Measurements from ENCODE around the gene EXOC4.

Gene EXOC4

DNA sequence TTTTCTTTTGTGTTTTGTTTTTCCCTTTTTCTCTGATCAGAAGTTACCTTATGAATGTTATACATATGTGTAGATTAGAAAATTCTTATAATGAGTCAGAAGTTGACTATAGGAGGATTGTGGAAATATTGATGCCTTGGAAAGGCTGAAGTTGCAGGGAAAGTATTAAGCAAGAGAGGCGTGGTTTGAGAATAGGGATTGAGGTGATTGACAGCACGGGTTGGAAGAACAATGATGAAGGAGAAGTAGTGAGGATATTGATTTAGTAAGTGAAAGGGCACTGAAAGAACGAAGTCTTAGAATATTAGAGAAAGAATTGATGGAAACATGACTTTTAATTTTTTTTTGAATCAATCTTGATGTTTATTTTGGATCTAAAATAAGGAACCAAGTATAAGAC lies 176.0 kb downstream of the EXOC4 start:
- no peak for DNase-seq (ENCODE audit: low read depth)

DNA sequence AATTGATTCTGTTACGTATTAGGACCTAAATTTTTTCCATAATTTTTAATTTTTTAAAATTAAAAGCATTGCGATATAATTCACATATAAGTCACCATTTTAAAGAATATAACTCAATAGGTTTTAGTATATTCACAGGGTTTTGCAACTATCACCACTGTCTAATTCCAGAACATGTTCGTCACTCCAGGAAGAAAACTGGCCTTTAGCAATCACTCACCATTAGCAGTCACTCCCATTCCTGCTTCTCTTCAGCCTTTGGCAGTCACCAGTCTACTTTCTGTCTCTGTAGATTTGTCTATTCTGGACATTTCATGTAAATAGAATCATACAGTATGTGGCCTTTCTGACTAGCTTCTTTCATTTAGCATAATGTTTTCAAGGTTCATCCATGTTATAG lies 176.5 kb downstream of the EXOC4 start:
- DNase-seq (ENCODE audit: low read depth): no peak

DNA sequence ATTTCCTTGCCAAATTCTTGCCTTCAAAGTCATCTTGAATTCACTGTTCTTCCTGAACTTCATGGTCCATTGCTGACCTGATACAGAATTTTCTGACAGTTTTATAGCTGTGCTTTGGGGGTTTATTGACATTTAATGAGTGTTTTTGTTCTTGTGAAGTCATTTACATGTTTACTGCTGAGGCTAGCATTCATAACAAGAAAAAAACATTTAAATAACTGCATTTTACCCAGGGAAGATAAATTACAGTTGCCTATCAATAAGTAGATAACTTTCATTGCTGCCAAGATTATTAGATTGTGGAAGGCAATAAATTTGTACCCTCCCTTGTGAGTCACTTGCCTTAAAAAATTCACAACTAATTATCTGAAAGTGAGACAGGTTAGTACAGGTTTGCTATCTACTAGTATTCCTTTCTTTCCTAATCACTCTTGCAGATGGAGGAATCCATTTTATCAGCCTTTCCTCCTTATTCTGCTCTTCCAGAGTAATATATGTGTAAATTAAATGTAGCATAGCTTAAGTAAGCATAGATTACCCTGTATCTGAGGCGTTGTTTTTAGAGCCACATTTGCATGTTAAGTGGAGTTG lies 178.4 kb downstream of the EXOC4 start:
- no peak for DNase-seq (ENCODE audit: low read depth)

DNA sequence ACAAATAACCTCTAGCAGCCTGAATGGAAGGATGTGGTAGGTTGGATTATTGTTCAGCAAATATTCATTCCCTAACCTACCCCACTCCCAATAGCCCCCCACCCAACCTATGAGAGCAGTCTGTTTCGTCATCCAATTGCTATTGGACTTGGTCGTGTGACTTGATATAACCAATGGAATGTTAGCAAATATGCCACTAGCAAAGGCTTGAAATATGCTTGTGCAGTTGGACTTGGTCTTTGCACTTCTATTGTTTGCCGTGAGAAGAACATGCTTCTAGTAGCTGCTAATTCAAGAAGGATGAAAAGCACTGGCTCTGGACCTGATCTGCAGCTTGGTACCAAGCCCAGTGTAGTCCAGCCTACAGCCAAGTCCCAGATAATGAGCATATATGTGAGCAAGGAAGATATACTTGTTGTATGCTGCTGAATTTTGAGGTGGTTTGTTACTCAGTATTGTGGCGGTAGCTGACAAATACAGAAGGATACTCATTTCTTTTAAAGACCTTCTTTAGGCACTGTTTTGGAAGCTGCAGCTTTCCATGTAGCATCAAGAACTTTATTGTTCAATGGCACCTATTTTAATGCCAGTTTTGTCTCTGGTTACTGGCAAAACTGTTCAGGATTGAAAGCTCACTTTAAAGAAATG lies 180.4 kb downstream of the EXOC4 start:
- DNase-seq (ENCODE audit: low read depth): no peak

DNA sequence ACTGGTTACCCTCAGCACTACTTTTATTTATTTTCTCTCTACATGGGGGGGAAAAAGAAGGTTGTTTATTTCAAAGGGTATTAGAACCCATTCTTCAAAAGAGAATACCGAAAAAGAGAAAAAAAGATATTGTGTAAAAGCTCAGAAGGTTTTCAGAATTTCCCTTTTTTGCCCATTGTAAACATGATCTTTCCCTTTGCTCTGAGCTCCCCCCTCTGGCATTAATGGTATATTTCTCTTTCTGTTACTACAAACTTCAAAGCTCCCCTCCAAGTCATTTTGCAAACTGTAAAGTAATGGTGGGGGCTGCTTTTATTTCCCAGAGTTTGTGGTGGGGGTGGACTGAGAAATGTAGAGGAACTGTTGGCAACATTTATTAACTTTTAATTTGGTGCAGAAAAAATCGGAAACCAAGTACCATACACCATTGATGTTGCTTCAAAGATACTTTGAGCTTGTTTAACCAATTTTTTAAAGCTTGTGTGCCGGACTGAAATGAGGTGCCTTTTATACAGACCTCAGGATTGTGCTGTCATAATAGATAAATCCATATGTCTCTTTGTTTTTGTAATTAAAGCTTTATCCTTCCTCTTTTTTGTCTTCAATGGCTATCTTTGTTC lies 181.5 kb downstream of the EXOC4 start:
- peak; percentile 39 for DNase-seq (ENCODE audit: low read depth)

DNA sequence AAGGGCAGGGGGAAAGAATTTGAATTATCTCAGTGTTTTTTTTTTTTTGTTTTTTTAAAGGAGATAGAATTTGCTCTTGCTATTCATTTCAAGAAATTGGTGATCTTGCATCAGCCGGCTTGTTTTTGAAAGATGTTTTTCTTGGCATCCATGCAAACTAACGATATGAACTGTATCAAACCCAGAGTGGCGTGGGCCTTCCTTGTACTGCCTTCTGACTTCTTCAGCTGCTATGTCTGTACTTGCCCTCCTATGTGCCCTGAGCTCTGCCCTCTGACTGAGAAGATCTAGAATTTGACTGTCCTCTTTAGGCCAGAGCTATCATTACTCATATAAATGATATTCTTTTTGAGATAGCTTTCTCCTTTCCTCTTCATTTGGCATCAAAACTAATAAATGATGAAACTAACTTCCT lies 183.1 kb downstream of the EXOC4 start:
- DNase-seq (ENCODE audit: low read depth): peak; percentile 97

DNA sequence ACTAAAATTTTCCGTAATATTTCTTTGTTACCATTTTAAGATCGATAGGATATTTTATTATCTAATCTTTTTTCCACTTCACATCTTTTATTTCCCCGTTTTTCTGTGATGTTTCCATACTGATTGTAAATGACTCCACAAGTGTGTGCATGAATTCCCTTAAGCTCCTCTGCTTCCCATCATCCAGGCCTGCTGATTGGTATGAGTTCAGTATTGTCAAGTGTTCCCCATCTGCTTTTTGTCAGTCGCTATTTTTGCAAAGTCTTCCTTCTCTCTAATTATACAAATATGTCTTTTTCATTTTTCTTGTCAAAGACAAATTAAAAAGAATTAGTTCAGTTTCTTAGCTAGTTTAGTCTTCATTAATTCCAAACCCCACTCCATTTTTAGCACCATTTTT lies 184.7 kb downstream of the EXOC4 start:
- DNase-seq (ENCODE audit: low read depth): no peak

DNA sequence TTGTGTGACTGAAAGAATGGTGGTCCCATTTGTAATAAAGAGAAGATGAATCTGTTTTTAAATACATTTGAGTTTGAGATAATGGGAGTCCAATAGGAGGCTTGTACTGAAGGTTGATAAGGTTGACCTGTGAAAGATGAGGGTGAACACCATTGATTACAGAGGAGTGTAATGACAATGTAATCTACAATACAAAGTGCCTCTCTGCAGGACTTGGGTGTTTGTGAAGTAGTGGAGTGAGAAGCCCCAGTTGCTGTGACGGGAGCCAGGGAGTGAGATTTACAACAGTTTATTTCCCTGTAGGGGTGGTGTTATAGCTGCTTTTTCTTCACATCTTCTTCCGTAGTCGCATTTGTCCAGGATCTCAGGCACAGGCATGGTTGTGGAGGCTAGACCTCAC lies 189.9 kb downstream of the EXOC4 start:
- no peak for DNase-seq (ENCODE audit: low read depth)

DNA sequence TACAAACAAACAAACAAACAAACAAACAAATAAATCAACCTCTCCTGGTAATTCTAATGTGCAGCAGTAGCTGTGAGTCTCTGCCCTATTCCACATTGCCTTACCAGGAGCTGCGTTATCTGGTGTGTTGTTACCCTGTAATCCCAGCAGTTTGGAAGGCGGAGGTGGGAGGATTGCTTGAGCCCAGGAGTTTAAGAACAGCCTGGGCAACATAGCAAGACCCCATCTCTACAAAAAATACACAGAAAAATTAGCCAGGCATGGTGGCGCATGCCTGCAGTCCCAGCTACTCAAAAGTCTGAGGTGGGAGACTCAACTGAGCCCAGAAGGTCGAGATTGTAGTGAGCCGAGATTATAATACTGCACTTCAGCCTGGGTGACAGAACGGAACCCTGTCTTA lies 192.7 kb downstream of the EXOC4 start:
- no peak for DNase-seq (ENCODE audit: low read depth)

DNA sequence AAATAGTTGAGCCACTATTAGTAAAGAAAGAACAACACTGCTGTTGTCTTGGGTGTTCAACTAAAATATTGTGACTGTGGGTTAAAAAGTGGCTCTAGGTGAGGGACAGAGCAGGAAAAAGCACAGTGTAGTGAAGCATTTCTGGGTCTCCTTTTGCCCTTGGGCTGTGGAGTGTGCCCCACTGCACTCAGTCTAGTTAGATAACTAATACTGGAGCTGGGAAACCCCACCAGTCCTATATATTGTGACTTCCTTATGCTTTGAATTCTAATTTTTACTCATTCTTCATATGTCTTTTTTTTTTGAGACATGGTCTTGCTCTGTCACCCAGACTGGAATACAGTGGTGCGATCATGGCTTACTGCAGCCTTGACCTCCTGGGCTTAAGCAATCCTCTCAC lies 195.1 kb downstream of the EXOC4 start:
- no peak for DNase-seq (ENCODE audit: low read depth)

DNA sequence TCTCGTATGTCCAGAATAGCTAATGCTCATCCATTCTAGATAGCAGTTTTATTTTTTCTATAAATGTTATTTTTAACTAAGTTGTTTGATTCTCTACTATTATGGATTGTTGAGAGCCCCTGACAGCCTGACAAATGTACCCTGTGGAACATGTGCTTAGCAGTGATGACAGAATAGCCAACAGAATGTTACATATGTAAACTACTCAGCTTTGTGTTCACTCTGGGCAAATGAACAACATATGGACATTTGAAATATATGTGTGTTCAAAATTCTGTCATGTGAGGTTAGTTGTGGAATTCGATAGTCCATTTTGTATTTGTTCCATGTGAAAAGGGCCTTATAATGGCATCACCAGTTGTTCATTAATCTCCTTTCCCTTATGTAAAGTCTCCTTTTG lies 199.7 kb downstream of the EXOC4 start:
- DNase-seq (ENCODE audit: low read depth): peak; percentile 18

DNA sequence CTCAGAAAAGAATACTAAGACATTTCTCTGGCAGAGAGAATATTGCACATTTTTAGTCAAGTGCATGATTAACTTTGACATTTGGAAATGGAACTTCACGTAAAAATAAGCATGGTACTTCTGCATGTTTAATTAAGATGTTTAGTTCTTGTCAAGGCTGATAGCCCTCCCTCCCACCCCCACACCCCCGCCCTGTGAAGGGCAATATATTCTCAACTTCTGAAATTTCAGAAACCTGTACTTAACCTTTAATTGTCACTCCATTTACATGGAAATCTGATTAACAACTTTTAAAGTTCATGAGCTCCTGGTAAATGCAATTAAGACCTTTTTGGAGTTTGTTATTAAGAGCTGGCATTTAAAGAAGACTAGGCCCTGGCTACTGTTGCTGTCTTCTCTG lies 205.8 kb downstream of the EXOC4 start:
- no peak for DNase-seq (ENCODE audit: low read depth)

DNA sequence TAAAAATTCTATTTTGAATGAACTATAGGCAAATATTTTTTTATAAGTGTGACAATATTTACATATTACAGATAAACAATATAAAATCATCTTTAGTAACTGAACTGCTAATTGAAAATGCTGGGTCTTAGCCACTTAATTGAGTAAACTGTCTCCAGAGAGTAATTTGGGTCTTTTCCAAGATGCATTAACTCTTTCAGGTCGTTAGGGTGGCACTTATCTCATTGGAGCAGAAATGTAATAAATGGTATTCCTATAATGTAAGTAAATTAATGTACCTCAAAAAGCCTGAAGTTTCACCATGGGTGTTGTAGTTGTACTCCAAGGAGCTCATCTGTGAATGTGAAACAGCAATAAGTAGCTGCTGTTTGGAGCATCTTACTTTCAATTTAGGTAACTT lies 208.5 kb downstream of the EXOC4 start:
- no peak for DNase-seq (ENCODE audit: low read depth)

DNA sequence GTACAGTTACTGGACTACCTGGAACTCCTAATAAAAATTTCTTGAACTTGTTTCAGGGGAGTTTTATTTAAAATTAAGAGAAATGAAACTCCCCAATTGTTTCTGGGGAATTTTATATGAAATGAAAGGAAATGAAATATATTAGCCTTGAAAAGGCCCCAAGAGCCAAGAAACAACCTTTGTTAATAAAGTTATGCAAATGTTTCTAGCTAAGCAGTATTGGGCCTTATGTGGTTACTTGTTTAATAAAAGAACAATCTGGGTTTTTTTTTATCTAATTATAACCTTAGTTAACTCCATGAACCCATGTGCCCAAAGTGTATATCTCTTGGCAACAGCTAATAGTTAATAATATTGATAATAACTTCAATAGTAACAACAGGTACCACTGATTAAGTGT lies 222.8 kb downstream of the EXOC4 start:
- no peak for DNase-seq (ENCODE audit: low read depth)

DNA sequence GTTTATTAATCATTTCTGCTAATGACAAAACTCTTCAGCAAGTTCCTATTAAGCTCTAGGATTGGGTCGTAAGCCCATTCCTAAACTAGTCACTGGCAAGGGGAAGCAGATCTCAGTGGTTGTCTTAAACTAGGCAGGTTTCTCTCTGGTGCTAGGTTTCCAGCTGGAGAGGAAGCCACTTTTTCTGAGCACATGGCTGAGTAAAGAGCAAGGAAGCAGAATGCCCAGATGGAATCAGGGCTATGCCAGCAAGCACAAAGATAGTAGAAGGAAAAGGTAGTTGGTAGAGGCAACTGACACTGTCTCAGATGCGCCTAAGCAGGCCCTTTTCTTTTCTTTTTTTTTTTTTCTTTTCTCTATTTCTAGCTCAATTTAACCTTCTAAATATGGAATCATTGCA lies 224.9 kb downstream of the EXOC4 start:
- DNase-seq (ENCODE audit: low read depth): no peak

DNA sequence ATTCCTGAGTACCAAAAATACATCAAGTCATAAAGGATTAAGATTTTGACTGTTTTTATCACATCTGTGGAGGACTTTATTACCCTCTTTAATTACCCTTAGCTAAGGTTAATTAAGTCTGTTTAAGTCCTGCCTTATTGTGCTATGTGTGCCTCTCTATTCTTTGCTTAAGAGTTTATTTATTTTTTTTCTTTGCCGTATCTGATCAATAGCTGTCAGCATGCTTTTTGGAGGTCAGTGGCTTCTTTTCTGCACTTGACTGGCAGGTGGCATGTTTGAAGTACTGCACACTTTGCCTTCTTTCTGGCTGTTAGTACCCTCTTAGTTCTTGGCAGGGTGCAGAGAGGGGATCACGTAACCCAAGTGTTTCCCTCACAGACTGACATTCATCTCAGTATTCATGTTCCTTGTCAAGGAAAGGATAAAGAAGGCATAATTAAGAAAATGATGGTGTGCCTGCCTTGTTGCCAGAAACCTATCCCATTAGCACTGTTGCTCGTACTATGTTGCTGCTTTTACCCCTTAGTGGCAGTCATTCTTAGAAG lies 225.8 kb downstream of the EXOC4 start:
- no peak for DNase-seq (ENCODE audit: low read depth)

DNA sequence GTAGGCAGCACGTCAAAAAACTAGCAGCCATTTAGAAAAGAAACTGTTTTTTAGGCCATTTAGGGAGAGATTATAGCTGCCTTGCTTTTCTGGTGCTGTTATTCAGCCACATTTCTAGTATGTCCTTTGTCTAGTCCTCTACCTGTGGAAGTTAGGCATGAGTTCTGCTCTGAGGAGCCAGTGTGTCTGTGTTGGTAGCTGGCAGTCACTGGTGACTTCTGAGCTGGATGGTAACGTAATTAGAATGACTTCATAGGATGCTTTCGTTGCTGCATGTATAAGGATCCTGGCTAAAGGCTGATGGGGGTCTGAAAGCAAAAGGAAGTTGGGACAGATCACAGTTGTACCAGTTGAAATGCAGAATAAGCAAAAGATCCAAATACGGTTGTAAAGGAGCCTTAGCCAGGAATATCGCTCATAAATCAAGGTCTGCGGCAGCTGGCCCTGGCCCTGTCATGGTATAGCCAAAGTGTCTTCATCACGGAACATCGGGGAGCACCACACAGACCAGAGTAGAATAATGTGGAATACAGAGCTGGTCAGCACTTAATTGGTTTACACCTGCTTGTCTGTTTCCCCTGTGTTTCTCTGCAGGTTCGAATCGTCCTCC lies 226.7 kb downstream of the EXOC4 start:
- DNase-seq (ENCODE audit: low read depth): no peak

DNA sequence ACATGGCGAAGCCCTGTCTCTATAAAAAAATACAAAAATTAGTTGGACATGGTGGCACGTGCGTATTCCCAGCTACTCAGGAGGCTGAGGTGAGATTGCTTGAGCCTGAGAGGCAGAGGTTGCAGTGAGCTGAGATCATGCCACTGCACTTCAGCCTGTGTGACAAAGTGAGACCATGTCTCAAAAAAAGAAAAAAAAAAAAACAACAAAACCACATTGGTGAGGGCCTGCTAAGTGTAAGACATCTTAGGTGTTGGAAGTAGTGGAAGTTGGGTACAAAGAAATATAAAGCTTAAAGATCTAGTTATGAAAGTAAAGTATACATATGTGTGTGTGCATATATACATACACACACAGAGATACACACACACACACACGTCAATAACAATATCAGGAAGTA lies 228.0 kb downstream of the EXOC4 start:
- DNase-seq (ENCODE audit: low read depth): no peak

DNA sequence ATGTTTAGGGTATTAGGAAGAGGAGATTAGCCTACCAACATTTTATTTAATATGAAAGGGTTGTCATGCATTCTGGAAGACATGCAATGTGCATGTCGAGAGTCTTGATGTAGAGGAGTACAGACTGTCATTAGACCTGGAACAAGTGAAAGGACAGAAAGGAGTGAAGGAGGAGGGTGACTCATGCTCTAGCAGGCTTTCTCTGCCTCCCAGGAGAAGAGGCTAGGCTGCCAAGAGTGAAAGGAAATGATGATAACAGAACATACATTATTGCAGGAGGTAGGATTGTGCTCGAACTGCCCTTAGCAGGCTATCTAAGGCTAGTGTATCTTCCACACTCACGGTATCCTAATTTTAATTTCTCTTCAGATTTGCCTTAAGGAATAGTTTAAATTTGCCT lies 228.8 kb downstream of the EXOC4 start:
- DNase-seq (ENCODE audit: low read depth): peak; percentile 60

DNA sequence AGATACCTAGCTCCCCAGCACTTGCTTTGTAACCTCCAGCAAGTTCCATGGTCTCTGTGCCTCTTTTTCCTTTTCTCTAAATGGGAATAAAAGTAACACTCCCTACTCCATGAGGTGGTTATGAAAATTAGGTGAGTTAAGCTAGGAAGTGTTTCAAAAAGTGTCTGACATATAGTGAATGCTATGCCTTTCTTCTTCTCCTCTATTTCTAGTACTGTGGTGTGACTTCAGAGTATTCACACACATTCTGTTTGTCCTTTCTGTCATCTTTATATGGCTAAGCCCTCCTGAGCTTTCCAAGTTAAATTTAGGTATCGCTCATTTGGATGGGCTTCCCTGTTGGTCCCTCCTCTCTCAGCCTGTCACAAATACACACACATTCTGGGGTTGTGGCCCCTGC lies 229.7 kb downstream of the EXOC4 start:
- DNase-seq (ENCODE audit: low read depth): no peak

DNA sequence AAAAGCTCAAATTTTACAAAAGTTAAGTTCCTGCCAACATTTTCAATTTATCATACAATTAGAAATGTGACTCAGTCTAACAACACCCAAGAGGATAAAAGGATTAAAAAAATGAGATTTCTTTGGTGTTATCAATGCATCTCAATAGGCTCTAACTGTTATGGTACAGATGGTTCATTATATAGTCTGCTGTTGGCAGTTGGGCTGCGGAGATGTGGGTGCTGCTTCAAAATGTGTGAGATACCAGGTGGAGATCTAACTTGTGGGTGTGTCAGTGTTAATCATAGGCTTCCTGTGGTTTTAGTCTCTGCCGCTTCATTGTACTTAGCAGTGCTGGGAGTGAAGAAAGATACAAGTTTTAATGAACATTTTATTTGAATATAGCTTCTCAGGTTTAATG lies 231.2 kb downstream of the EXOC4 start:
- no peak for DNase-seq (ENCODE audit: low read depth)

DNA sequence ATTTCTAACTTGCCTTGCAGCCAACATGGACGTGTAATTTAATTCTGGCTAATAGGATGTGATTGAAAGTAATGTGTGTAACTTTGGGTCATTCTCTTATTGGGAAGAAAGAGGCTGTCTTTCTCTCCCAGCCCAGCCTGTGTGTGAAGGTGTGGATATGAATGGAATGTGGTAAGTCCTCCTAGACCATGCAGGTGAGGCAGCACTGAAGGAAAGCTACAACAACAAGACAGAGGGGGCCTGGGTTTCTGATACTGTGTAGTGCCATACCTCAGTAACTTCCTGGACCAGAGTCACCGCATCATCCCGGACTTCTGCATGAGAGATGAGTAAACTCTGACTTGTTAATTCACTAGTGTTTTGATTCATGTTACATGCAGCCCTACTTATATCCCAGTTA lies 237.0 kb downstream of the EXOC4 start:
- DNase-seq (ENCODE audit: low read depth): no peak

DNA sequence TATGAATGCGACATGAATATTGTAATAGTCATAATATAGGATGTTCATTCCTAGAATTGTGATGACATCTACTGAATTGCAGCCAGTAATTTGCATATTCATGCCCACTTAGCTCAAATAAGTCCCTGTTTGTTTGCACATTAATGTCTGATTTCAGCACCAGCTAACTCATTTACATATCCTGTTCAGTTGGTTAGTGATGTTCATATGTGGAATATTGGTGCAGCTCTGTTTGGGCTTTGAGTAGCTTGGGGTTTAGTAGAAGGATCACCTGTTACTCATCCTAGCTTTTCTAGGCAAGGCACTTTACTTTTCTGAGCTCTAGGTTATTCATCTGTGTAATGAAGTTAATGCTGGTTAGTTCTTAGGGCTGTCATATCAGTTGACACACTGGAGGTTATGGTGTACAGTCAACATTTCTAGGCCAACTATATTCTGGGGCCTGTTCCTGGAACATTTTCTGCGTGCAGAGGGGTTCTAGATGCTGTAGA lies 238.4 kb downstream of the EXOC4 start:
- no peak for DNase-seq (ENCODE audit: low read depth)

All from fibroblast of the conjunctiva (primary cell).